Astrocyte of the spinal cord (primary cell): ENCODE results near the gene FTL.
A peak's percentile ranks its signal among the peaks of the same experiment; 100 is the strongest.

Source experiments
- DNase-seq: peaks from one replicate; pipeline ENCODE4 v3.0.0; 2011; ENCODE audit warnings: low read depth, low spot score
- H3K4me3 ChIP-seq: 2 replicates; pipeline ENCODE4 v1.5.1; 2011; ENCODE audit warnings: low read depth, mild to moderate bottlenecking, low read length, moderate library complexity
- CTCF ChIP-seq: IDR thresholded peaks from 2 replicates; pipeline ENCODE4 v1.5.1; 2012; ENCODE audit warnings: low read depth, mild to moderate bottlenecking, low read length, inconsistent platforms
- in situ Hi-C: cut with HindIII; loops from 2 replicates; pipeline ENCODE4 v1.10.0; 2017; ENCODE audit warnings: low sequenced_read_pairs

Gene FTL

GRCh38 chr19:48966541-48967345 is 1.6 kb downstream of the FTL start:
- DNase-seq: no peak
- peak overlapping the region; percentile 92 for H3K4me3 ChIP-seq
- TF ChIP-seq CTCF: no peak
- in situ Hi-C loops: no loop called here

GRCh38 chr19:48967346-48968178 is 2.5 kb downstream of the FTL start:
- no peak for TF ChIP-seq CTCF
- no peak for DNase-seq
- no peak overlapping the region for H3K4me3 ChIP-seq
- in situ Hi-C loops: no loop called here

GRCh38 chr19:48968179-48968661 is 3.1 kb downstream of the FTL start:
- no peak overlapping the region for H3K4me3 ChIP-seq
- in situ Hi-C loops: no loop called here
- DNase-seq: no peak
- no peak for TF ChIP-seq CTCF

- in situ Hi-C loops: no loop called here
- no peak for DNase-seq
- TF ChIP-seq CTCF: no peak
- H3K4me3 ChIP-seq: no peak overlapping the region
Observed at GRCh38 chr19:48968813-48969218, 3.7 kb downstream of the FTL start.

GRCh38 chr19:48969276-48970138 is 4.4 kb downstream of the FTL start:
- in situ Hi-C loops: no loop called here
- no peak for DNase-seq
- TF ChIP-seq CTCF: no peak
- no peak overlapping the region for H3K4me3 ChIP-seq

- in situ Hi-C loops: no loop called here
- no peak for TF ChIP-seq CTCF
- no peak for DNase-seq
- no peak overlapping the region for H3K4me3 ChIP-seq
Observed at GRCh38 chr19:48970139-48970766, 5.1 kb downstream of the FTL start.
